Astrocyte of the spinal cord (primary cell): ENCODE results near the gene ZNF638.

ENCODE experiments used
- DNase-seq: peaks from one replicate; pipeline ENCODE4 v3.0.0; 2011; ENCODE audit warnings: low read depth, low spot score
- H3K4me3 ChIP-seq: 2 replicates; pipeline ENCODE4 v1.5.1; 2011; ENCODE audit warnings: low read depth, mild to moderate bottlenecking, low read length, moderate library complexity
- CTCF ChIP-seq: IDR thresholded peaks from 2 replicates; pipeline ENCODE4 v1.5.1; 2012; ENCODE audit warnings: low read depth, mild to moderate bottlenecking, low read length, inconsistent platforms
- in situ Hi-C: cut with HindIII; loops from 2 replicates; pipeline ENCODE4 v1.10.0; 2017; ENCODE audit warnings: low sequenced_read_pairs

Gene ZNF638

DNA sequence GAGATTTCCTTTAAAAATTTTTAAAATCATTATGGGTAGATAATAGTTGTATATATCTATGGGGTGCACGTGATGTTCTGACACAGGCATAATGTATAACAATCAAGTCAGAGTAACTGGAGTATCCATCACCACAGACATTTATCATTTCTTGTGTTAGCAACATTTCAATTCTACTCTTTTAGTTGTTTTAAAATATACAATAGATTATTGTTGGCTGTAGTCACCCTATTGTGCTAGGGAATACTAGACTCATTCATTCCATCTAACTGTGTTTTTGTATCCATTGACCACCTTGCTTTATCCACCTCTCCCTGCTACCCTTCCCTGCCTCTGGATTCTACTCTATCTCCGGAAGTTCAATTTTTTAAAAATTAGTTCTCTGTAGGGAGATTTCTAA lies 152.8 kb downstream of the ZNF638 start:
- in situ Hi-C loops, result no loop called here
- TF ChIP-seq CTCF, result no peak
- no peak for DNase-seq
- no peak overlapping the region for H3K4me3 ChIP-seq
